T47D (cell line): Measurements from ENCODE around the gene PLPPR3.
"Not testable (repeated sequence)": the region's sequence is repeated elsewhere in the genome, so short reads cannot be mapped to it uniquely, and the experiment has no call there.

Source experiments
- DNase-seq, 2 experiments: peaks; one replicate each; pipeline versions ENCODE4 v3.0.0 to v3.0.0-alpha.2; 2011 to 2012; ENCODE audit warnings: low read depth in 1 of 2, low spot score in 1 of 2
- JUND ChIP-seq: IDR thresholded peaks from 2 replicates; pipeline ENCODE4 v1.6.1; 2012; ENCODE audit warnings: low read depth
- in situ Hi-C: cut with HindIII; loops from 2 replicates; pipeline ENCODE4 v1.10.0; 2016; ENCODE audit warnings: low sequenced_read_pairs, low pct_unique_long_range_greater_than_20kb

PLPPR3 gene

DNA sequence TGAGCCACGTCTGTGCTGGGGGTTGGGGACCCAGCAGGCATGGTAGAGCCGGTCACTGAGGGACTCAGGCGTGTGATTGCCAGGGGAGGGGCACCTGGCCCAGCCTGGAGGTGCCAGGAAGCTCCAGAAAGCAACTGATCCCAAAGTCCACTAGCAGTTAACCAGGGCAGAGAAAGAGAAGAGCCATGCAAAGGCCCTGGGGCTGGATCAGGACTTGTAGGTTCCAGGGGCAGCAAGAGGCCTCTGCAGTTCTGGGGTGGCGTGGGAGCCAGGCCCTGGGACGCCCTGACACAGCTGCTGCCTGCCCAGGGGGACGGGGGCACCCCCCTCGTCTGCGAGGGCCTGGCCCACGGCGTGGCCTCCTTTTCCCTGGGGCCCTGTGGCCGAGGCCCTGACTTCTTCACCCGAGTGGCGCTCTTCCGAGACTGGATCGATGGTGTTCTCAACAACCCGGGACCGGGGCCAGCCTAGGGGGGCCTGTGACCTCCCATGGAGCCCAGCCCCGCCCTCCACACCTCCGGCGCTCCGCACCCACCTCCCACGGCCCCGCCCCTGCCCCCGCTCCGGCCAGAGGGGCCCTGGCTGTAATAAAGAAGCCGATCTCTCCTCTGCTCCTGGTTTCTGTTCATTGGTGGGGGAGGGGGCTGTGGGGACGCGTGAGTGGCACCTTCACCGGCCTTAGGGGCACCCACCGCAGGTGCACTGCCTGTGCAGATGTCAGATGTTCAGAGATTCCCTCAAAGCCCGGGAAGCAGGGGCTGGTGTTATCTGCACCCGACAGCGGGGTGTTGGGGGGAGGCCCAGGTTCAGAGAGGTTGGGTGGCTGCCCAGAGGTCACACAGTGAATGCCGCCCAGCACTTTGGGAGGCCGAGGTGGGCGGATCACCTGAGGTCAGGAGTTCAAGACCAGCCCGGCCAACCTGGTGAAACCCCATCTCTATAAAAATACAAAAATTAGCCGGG lies 9.9 kb upstream of the PLPPR3 start:
- in situ Hi-C loops: no loop called here

GRCh38 chr19:829129-829758 lies 7.5 kb upstream of the PLPPR3 start:
- in situ Hi-C loops: no loop called here
- no peak for TF ChIP-seq JUND
- no peak for DNase-seq

More for the DNA sequence above, 9.9 kb upstream of the PLPPR3 start:
- no peak for TF ChIP-seq JUND
- DNase-seq: no peak

- DNase-seq: no peak
- TF ChIP-seq JUND: no peak
- in situ Hi-C loops: no loop called here
Measured at GRCh38 chr19:827710-828321, 6.1 kb upstream of the PLPPR3 start, which contains the start of gene AZU1. Gene AZU1, plus strand, starts transcription at chr19:827837. Its CDS starts 10 bp downstream, at chr19:827847.

DNA sequence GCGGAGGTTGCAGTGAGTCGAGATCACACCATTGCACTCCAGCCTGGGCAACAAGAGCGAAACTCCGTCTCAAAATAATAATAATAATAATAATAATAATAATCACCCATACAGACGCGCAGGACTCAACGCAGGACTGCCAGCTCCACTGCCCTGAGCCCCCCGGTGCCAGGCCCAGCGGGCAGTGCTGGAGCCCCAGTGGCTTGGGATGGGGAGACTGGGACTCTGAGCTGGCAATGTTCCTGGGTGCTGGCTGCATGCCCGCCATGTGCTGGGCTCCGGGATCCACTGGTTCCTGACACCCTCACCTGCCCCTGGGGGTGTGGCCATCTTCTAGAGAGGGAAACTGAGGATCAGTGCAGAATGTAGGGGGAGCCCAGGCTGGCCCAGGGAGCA lies 5.6 kb upstream of the PLPPR3 start:
- no peak for TF ChIP-seq JUND
- in situ Hi-C loops: no loop called here
- no peak for DNase-seq

DNA sequence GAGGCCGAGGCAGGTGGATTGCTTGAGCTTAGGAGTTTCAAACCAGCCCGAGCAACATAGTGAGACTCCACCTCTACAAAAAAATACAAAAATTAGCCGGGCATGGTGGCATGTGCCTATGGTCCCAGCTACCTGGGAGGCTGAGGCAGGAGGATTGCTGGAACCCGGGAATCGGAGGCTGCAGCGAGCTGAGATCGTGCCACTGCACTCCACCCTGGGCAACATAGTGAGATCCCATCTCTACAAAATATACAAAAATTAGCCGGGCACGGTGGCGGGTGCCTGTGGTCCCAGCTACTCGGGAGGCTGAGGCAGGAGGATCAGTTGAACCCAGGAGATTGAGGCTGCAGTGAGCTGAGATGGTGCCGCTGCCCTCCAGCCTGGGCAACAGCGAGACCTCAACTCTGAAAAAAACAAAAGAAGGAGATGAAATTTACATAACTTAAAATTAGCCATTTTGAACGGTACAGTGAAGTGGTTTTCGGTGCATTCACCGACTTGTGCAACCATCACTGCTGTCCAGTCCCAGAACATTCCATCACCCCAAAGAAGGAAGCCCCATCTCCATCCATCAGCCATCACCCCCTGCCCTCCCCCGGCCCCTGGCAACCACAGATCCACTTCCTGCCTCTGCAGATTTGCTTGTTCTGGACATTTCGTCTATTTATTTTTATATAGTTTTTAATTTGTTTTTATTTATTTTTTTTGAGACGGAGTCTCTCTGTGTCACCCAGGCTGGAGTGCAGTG lies 4.3 kb upstream of the PLPPR3 start:
- in situ Hi-C loops: no loop called here
- no peak for TF ChIP-seq JUND
- DNase-seq: no peak

DNA sequence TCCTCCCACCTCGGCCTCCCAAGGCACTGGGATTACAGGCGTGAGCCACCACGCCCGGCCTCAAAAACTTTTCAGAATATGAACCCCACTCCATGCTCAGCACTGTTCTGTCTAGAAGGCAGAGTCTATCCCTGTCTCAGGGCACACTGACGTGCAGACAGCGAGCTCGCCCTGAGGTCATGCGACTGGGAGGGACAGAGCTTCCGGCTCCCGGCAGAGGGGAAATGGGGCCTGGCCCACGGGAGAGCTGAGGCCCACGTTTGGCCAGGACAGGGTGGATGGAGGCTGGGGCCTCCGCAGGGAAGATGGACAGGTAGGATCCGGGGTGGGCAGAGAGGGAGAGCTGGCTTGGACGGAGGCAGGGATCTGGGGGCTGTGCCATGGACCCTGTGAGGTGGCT lies 3.1 kb upstream of the PLPPR3 start:
- DNase-seq: no peak
- in situ Hi-C loops: no loop called here

GRCh38 chr19:823565-824121 lies 1.9 kb upstream of the PLPPR3 start:
- in situ Hi-C loops: no loop called here
- peak in 1 of 2 experiments; percentile 76 for DNase-seq
- TF ChIP-seq JUND: no peak

More for the DNA sequence above, 3.1 kb upstream of the PLPPR3 start:
- no peak for TF ChIP-seq JUND

- in situ Hi-C loops: no loop called here
- no peak for DNase-seq
- no peak for TF ChIP-seq JUND
Measured at GRCh38 chr19:821231-821824, 427 bp downstream of the PLPPR3 start.

- in situ Hi-C loops, DNase-seq: not testable (repeated sequence)
Measured at GRCh38 chr19:820212-820611, 1.5 kb downstream of the PLPPR3 start.

- in situ Hi-C loops: no loop called here
- DNase-seq: no peak
Measured at GRCh38 chr19:816500-816857, 5.3 kb downstream of the PLPPR3 start.

DNA sequence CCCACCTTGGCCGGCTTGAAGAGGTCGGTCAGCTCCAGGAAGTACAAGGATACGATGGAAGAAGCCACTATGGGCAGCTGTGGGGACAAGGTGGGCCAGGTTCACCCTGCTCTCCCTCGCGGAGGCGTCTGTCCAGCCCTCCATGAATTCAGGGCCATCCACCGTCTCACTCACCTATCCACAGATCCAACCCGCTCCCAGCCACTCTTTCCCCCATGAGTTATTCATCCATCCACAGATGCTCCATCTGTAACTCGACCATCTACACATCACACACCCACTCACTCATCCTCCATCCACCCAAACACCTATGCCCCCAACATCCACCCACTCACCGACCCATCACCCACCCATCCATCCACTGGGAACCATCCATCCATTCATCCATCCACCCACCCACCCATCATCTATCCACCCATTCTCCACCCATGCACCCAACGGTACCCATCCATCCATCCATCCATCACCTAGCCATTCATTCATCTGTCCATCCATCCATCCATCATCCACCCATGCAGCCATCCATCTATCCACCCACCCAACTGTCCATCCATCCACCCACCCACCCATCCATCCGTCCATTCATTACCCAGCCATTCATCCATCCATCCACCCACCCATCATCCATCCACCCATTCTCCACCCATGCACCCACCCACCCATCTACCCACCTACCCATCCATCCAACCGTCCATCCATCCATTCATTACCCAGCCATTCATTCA lies 5.8 kb downstream of the PLPPR3 start:
- DNase-seq: no peak
- TF ChIP-seq JUND: no peak
- in situ Hi-C loops: no loop called here

More at GRCh38 chr19:816500-816857, 5.3 kb downstream of the PLPPR3 start:
- TF ChIP-seq JUND: no peak
